Calu3 (cell line): Measurements from ENCODE around the gene FUCA1. TPM values are rescaled to one million over a fixed set of nuclear protein-coding genes. Genes with fewer than 3 reads are reported as not detected.

ENCODE experiments used
- BruUV-seq: library from RNA; stranded (reverse); fragments of 400-500 nt; replicated peaks from 2 replicates; lab custom pipeline; 2021; lab: Mats Ljungman, UMichigan
- CTCF ChIA-PET: fragments of 300-600 bp; sonication (Branson Sonifier 250); formaldehyde crosslinking; loops from one replicate; lab custom pipeline; 2022; ENCODE audit warnings: antibody characterized with exemption; lab: Charles Lee
- DNase-seq: peaks from one replicate; pipeline ENCODE4 v3.0.0; 2022
- H3K27ac Mint-ChIP-seq: one replicate; pipeline ENCODE4 v1.8.0; 2022; ENCODE audit warnings: mixed read lengths; ENCODE audit not compliant: unreplicated experiment
- H3K27me3 Mint-ChIP-seq: one replicate; pipeline ENCODE4 v1.8.0; 2022; ENCODE audit warnings: mixed read lengths; ENCODE audit not compliant: unreplicated experiment
- H3K36me3 Mint-ChIP-seq: one replicate; pipeline ENCODE4 v1.8.0; 2022; ENCODE audit warnings: mild to moderate bottlenecking, moderate library complexity, mixed read lengths; ENCODE audit not compliant: insufficient read depth, unreplicated experiment
- H3K4me1 Mint-ChIP-seq: one replicate; pipeline ENCODE4 v1.8.0; 2022; ENCODE audit warnings: mild to moderate bottlenecking, low read depth, mixed read lengths; ENCODE audit not compliant: unreplicated experiment
- H3K4me3 Mint-ChIP-seq: one replicate; pipeline ENCODE4 v1.8.0; 2022; ENCODE audit warnings: mild to moderate bottlenecking, low read depth, moderate library complexity, mixed read lengths; ENCODE audit not compliant: unreplicated experiment
- H3K9me3 Mint-ChIP-seq: one replicate; pipeline ENCODE4 v1.8.0; 2022; ENCODE audit warnings: low read depth, mixed read lengths; ENCODE audit not compliant: unreplicated experiment
- intact Hi-C: fragments of 100-400 bp; cut with micrococcal nuclease; formaldehyde crosslinking; loops from one replicate; pipeline ENCODE4 v1.10.0; 2022; ENCODE audit not compliant: unreplicated experiment
- total RNA-seq: library from RNA; stranded (reverse); gene quantifications from 2 replicates; pipeline ENCODE4 v1.2.3, GENCODE V29; 2022
- TF ChIP-seq, protein P1 (sequence below): fragments of 200-600 bp; IDR thresholded peaks from one replicate; pipeline ENCODE4 v1.8.0; 2022; ENCODE audit warnings: antibody characterized with exemption; ENCODE audit not compliant: unreplicated experiment

The FUCA1 gene
- total RNA-seq, 1 experiment from 2014 or later, result 17.2 TPM

DNA sequence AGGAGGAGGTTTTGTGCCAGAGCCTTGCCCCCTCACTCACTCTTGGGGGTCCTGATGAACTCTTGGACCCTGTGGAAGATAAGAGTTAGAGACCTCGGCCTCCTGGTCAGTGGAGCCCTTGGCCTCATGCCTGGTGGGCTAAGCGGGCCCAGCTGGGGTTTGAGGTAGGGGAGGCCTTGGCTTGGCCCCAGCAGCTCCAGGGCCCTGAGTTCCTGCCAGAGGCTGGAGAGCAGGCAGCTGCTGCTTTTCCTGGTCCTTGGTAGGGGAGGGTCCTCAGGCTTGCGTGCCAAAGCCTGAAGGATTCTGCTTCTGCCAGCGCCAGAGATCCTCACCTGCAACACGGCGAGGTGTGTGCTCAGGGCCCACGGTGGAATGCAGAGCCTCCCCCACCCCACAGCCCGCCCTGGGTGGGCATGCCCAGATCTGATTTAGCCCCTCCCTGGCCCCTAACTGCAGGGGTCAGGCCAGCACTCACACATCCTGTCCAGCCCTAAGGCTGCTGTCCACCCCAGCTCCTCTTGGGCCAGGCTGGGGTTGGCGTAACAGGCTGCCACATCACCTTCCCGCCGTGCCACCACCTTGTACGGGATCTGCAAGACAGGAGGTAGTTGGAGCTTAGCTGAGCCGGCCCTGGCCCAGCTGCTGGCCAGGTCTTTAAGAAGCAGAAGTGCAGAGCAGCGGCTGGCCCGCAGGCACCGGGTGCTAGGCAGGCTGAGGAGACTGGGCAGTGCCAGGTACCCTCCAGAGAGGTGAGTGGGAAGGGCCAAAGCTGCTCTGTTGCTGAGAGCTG is 72.2 kb downstream of the FUCA1 start:
- TF ChIP-seq, protein P1, sequence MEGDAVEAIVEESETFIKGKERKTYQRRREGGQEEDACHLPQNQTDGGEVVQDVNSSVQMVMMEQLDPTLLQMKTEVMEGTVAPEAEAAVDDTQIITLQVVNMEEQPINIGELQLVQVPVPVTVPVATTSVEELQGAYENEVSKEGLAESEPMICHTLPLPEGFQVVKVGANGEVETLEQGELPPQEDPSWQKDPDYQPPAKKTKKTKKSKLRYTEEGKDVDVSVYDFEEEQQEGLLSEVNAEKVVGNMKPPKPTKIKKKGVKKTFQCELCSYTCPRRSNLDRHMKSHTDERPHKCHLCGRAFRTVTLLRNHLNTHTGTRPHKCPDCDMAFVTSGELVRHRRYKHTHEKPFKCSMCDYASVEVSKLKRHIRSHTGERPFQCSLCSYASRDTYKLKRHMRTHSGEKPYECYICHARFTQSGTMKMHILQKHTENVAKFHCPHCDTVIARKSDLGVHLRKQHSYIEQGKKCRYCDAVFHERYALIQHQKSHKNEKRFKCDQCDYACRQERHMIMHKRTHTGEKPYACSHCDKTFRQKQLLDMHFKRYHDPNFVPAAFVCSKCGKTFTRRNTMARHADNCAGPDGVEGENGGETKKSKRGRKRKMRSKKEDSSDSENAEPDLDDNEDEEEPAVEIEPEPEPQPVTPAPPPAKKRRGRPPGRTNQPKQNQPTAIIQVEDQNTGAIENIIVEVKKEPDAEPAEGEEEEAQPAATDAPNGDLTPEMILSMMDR, result no peak
- CTCF ChIA-PET, result no interaction called here
- Mint-ChIP-seq H3K4me3 (no peak overlapping the region), H3K36me3 (peaks cover 96% of the 10 kb centered on the region), H3K4me1 (peaks cover 8% of the 10 kb centered on the region), H3K9me3 (no peaks in the 10 kb centered on the region), H3K27ac (peak overlapping the region; percentile 52), H3K27me3 (no peaks in the 10 kb centered on the region)
- intact Hi-C loops, result no loop called here
- no peak for DNase-seq
- no TSS peak for BruUV-seq

Other genes starting within 250 kb of the FUCA1 start
- gene RPL11, start 176.5 kb downstream of the FUCA1 start, total RNA-seq, result 588 and 622 TPM in 2 replicates
- 32.4 and 36.5 TPM in 2 replicates for gene ELOA, start 124.8 kb downstream of the FUCA1 start, total RNA-seq
- 30.6 and 33.0 TPM in 2 replicates for gene PITHD1, start 89.9 kb downstream of the FUCA1 start, total RNA-seq
- gene LYPLA2, start 77.1 kb downstream of the FUCA1 start, total RNA-seq, result 52.0 and 66.5 TPM in 2 replicates
- gene GALE, start 67.5 kb downstream of the FUCA1 start, total RNA-seq, result 76.7 and 97.9 TPM in 2 replicates
- 23.1 and 27.8 TPM in 2 replicates for gene HMGCL, start 42.9 kb downstream of the FUCA1 start, total RNA-seq
- gene CNR2, start 45.1 kb upstream of the FUCA1 start, total RNA-seq, result not detected in 2 replicates
- 57.9 and 59.0 TPM in 2 replicates for gene PNRC2, start 91.5 kb upstream of the FUCA1 start, total RNA-seq
- 113 and 121 TPM in 2 replicates for gene SRSF10, start 112.0 kb upstream of the FUCA1 start, total RNA-seq
- 0.42 and 1.0 TPM in 2 replicates for gene MYOM3, start 243.8 kb upstream of the FUCA1 start, total RNA-seq